ENCODE data around the gene GPR55.

Gene GPR55

GRCh38 chr2:230870544-230871360, 54.3 kb downstream of the GPR55 start:
- no peak for ATAC-seq
- Mint-ChIP-seq H3K4me1 (peaks cover 80% of the 10 kb centered on the region), H3K27ac (peak overlapping the region; percentile 62), H3K36me3 (no peaks in the 10 kb centered on the region), H3K27me3 (no peaks in the 10 kb centered on the region), H3K4me3 (no peak overlapping the region), H3K9me3 (no peaks in the 10 kb centered on the region)

DNA sequence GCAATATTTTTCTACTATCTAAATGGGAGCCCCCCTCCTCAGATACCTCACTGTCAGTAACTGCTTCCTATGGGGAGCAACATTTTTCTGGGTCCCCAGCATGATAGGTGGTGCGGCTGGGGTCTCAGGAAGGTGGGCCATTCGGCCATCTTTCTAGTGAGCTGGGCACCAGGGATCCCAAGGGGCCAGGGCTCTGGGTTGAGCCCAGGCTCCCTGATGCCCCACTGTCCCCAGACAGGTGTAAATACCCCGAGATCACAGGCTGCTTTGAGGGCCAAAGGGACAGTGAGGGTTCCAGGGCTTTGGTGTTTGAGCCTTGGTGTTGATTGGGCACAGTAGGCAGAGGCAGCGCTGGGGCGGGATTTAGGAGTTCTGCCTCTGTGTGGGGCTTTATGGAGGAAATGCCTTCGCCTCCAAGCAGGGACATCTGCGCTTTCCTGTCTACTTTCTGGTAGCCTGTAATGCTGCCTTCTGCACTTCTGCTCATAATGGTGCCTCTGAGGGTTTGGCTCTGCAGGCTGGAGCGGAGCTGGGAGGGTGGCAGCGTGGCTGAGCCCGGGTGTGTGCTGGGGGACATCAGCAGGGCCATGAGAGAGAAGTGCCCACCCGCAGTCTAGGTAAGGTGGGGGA, 55.0 kb downstream of the GPR55 start:
- no peak for ATAC-seq
- Mint-ChIP-seq H3K4me1 (peaks cover 80% of the 10 kb centered on the region), H3K27me3 (no peaks in the 10 kb centered on the region), H3K27ac (peak overlapping the region; percentile 62), H3K4me3 (no peak overlapping the region), H3K9me3 (no peaks in the 10 kb centered on the region), H3K36me3 (no peaks in the 10 kb centered on the region)

GRCh38 chr2:230868947-230869913, 55.8 kb downstream of the GPR55 start:
- Mint-ChIP-seq H3K9me3 (no peaks in the 10 kb centered on the region), H3K4me1 (peaks cover 78% of the 10 kb centered on the region), H3K36me3 (no peaks in the 10 kb centered on the region), H3K4me3 (no peak overlapping the region), H3K27ac (peak overlapping the region; percentile 43), H3K27me3 (no peaks in the 10 kb centered on the region)
- ATAC-seq: no peak

DNA sequence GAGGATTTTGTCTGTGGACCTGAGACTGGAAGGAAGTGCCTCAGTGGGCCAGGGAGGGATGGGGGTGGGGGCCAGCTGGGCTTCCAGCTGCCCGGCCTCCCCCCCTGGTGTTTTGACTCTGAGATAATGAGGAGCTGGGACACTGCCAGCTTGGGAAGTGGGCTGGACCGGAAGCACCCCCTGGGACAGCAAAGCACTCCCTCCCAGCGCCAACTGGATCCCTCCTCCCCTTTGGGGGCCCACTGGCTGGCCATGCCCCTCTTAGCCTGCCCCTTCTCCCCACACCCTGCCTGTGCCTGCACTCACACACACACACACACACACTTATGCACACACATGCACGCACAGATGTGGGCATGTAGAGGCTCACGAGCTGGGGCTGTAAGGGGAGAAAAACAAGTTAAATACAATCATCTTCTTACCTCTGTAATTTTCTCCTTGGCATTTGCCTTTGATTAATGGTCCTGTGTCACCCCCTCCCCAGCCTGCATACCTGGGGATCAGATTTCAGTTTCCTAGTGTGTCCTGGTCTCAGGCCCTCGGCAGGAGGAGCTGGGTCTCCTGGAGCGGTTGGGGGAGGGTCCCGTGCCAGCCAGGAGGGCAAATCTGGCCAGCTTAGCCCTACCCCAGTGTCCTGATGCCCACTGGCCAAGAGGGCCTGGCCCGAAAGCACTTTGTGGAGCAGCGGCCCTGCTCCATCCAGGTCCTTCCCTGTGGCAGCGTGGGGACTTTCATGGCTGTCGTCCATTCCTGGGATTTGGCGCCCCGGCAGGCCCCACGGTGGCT, 56.7 kb downstream of the GPR55 start:
- Mint-ChIP-seq H3K9me3 (no peaks in the 10 kb centered on the region), H3K4me1 (peaks cover 77% of the 10 kb centered on the region), H3K27me3 (no peaks in the 10 kb centered on the region), H3K27ac (peak overlapping the region; percentile 43), H3K4me3 (no peak overlapping the region), H3K36me3 (no peaks in the 10 kb centered on the region)
- no peak for ATAC-seq

DNA sequence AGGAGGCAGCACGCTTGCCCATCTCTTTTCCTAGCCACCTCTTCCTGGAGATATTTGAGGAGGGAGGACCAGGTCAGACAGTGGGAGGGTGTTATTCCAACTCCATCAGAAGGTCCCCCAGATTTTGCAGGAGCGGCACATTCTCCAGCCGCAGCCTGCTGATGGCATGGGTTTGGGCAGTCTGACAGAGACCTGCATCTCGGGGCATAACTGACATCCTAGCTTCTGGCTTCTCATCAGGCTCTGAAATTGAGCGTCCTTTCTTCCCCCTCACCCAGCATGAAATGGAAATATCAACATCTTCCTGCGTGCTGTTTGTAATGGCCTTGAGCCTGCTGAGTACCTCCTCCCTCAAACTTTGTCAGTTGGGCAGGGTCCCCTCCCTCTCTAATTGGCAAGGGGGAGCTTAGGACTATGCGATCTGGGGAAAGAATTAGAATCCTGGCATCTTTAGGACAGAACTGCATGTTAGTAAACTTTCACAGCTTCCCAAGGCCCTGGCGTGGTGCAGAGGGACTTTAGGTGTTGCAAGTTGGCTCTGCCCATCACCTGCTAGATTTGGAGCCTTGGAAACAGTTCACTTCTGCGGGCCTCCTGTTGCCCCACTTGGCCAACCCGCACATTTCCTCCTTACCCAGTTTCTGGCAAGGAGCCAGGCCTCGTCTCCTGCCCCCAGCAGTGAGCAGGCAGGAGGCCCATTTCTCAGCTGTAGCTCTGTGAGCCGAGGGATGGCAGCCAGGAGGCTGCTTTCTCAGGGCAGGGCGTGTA, 58.1 kb downstream of the GPR55 start:
- no peaks in the 10 kb centered on the region for H3K9me3 Mint-ChIP-seq
- peaks cover 69% of the 10 kb centered on the region for H3K4me1 Mint-ChIP-seq
- ATAC-seq: peak; percentile 49
- H3K27me3 Mint-ChIP-seq: no peaks in the 10 kb centered on the region
- H3K4me3 Mint-ChIP-seq: no peak overlapping the region
- no peaks in the 10 kb centered on the region for H3K36me3 Mint-ChIP-seq
- H3K27ac Mint-ChIP-seq: peak overlapping the region; percentile 38

DNA sequence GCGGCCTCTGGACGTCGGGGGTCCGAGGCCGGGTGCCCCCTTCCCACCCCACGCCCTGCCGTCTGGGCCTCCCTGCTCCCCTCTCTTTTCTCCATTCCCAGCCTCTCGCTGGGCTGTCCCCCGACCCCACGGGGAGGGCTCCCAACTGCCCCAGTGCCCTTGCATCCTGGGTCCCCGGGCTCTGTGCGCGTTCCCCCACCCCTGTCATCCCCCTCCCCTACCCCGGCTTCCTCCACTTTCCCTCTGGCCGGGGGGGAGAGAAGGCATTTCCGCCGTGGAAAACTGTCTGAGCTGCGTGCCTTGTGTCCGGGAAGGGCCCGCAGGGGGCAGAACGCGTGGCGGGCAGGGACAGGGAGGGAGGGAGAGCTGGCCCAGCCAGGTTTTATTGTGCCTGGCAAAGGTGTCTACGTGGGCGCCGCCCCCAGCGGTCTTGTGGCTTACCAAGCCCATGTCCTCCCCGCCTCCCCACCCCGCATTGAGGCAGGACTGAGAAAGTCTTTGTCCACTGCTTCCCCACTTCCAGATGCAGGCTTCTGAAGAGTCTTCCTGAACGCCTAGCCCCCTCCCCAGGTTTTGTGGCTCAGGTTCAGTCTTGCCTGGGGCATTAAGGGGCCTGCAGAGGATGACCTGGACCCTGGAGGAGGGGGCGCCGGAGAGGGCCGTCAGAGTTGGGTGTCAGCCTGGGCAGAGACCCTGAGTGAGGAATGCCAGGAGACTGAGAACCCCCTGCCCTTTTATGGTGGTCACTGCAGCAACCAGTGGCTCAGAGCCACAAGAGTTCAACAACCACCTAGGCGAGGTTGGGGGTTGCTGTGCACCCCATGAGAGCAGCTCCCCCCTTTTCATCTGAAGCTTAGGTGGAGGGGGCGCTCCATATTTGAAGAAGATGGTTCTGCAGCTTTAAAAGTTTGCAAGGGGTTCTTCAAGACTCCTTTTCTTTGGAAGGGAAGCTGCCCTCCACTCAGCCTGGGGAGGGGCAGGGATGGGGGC, 59.0 kb downstream of the GPR55 start:
- peak; percentile 18 for ATAC-seq
- Mint-ChIP-seq H3K27ac (peak overlapping the region; percentile 68), H3K4me1 (peaks cover 75% of the 10 kb centered on the region), H3K4me3 (peak overlapping the region; percentile 87), H3K27me3 (peaks cover 6% of the 10 kb centered on the region), H3K36me3 (no peaks in the 10 kb centered on the region), H3K9me3 (no peaks in the 10 kb centered on the region)

DNA sequence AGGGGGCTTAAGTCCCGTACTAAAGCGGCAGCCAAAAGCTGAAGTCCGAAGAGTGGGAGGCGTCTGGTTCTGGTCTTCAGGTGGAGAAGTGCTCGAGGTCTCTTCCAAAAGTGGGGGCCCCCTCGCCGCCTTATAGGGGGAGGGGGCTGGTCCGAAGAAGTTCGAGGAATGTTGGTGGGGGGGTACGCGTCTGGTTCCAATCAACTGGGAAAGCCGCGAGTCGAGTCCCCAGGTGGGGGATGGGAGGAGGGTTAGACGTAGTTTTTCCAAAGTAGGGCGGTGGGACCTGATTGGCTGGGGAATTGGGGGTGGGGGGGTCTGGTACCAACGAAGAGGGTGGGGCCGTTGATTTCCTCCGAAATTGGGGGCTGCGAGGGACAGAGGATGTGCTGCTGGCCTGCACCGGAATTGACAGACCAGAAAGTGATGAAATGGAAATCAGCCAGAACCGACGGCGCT, 59.7 kb downstream of the GPR55 start:
- H3K27ac Mint-ChIP-seq: peak overlapping the region; percentile 68
- peaks cover 71% of the 10 kb centered on the region for H3K4me1 Mint-ChIP-seq
- H3K4me3 Mint-ChIP-seq: peak overlapping the region; percentile 87
- no peaks in the 10 kb centered on the region for H3K36me3 Mint-ChIP-seq
- ATAC-seq: no peak
- H3K27me3 Mint-ChIP-seq: peaks cover 9% of the 10 kb centered on the region
- no peaks in the 10 kb centered on the region for H3K9me3 Mint-ChIP-seq

DNA sequence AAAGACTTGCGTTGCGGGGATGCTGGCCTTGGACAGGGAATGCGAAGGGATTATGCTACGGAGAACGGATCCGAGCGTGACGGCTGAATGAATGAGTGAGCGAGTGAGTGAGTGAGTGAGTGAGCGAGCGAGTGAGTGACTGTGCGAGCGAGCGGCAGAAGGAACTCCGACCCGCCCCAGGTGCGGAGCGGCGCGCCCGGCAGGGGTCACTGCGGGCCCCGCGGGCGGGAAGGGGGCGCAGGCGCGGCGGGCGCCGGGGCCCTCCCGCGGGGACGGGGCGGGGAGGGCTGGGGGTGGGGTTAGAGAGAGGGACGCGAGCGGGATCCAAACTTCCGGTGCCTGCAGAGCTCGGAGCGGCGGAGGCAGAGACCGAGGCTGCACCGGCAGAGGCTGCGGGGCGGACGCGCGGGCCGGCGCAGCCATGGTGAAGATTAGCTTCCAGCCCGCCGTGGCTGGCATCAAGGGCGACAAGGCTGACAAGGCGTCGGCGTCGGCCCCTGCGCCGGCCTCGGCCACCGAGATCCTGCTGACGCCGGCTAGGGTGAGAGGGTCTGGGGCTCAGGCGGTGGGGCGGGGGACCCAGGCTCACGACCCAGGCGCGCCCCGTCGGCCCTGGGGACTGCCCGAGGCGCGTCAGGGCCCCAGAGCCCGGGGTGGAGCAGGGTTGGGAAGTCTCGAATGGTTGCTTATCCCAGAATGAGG, 60.3 kb downstream of the GPR55 start, which contains the start of gene ITM2C:
Gene ITM2C (plus strand): TSS at position 338 of the 702 bp plus-strand sequence. CDS start 84 bp downstream, at position 422.
- Mint-ChIP-seq H3K4me3 (peak within 1 kb of the TSS; percentile 87), H3K27me3 (peaks cover 9% of the 10 kb centered on the region), H3K4me1 (peaks cover 65% of the 10 kb centered on the region), H3K9me3 (no peaks in the 10 kb centered on the region), H3K27ac (peak within 1 kb of the TSS; percentile 68), H3K36me3 (no peaks in the 10 kb centered on the region)
- ATAC-seq: peak; percentile 82

DNA sequence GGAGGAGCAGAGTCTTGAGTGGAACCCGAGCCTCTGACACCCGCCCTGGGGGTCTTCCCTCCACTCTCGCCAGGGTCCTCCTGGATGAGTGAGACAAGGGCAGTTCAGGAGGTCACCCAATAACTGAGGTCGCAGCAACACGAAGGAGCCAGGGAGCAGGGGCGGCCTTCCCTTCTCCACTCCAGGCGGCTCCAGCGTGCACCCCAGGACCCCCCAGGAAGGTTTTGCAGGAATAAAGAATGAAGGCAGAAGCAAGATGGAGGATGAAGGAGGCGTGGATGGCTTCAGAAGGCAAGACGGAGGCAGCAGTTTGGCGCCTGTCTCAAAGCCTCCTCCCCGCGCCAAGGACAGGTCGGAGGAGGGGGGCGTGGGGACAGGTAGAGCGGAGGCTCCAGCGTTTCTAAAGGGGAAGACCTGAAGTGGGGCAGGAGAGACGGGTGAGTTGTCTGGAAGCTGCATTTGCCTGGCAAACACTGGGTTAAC, 60.9 kb downstream of the GPR55 start:
- Mint-ChIP-seq H3K27me3 (peaks cover 9% of the 10 kb centered on the region), H3K4me1 (peaks cover 59% of the 10 kb centered on the region), H3K9me3 (no peaks in the 10 kb centered on the region), H3K27ac (peak overlapping the region; percentile 68), H3K36me3 (no peaks in the 10 kb centered on the region), H3K4me3 (peak overlapping the region; percentile 87)
- no peak for ATAC-seq

- peak overlapping the region; percentile 68 for H3K27ac Mint-ChIP-seq
- H3K27me3 Mint-ChIP-seq: peaks cover 9% of the 10 kb centered on the region
- H3K4me3 Mint-ChIP-seq: peak overlapping the region; percentile 87
- ATAC-seq: no peak
- H3K9me3 Mint-ChIP-seq: no peaks in the 10 kb centered on the region
- no peaks in the 10 kb centered on the region for H3K36me3 Mint-ChIP-seq
- peaks cover 58% of the 10 kb centered on the region for H3K4me1 Mint-ChIP-seq
Observed at GRCh38 chr2:230863442-230864121, 61.5 kb downstream of the GPR55 start.

- H3K9me3 Mint-ChIP-seq: no peaks in the 10 kb centered on the region
- H3K27me3 Mint-ChIP-seq: peaks cover 14% of the 10 kb centered on the region
- H3K36me3 Mint-ChIP-seq: no peaks in the 10 kb centered on the region
Observed at GRCh38 chr2:230863031-230863430, 62.0 kb downstream of the GPR55 start.

GRCh38 chr2:230862292-230862691, 62.8 kb downstream of the GPR55 start:
- no peak for ATAC-seq
- Mint-ChIP-seq H3K27me3 (peaks cover 21% of the 10 kb centered on the region), H3K36me3 (no peaks in the 10 kb centered on the region), H3K9me3 (no peaks in the 10 kb centered on the region), H3K4me1 (peaks cover 52% of the 10 kb centered on the region), H3K27ac (no peak overlapping the region), H3K4me3 (no peak overlapping the region)

More at GRCh38 chr2:230863031-230863430, 62.0 kb downstream of the GPR55 start:
- H3K4me3 Mint-ChIP-seq: no peak overlapping the region
- peaks cover 58% of the 10 kb centered on the region for H3K4me1 Mint-ChIP-seq
- ATAC-seq: no peak
- H3K27ac Mint-ChIP-seq: no peak overlapping the region
